ENCODE data around the gene ITGA4. TPM values are rescaled to one million over a fixed set of nuclear protein-coding genes. Genes with fewer than 3 reads are reported as not detected.

ITGA4 gene
- total and polyA plus RNA-seq, 9 of the 15 experiments (the other 6 are each of a cell fraction or from before 2014, with no cell fraction given): 0.06 to 0.81 (median 0.27) TPM

GRCh38 chr2:181426672-181427071 is 30.5 kb upstream of the ITGA4 start:
- Histone ChIP-seq H3K36me3 (ENCODE audit: control insufficient read depth, insufficient read depth, low read length) (no peaks in the 10 kb centered on the region), H3K4me1 (replicated peaks in 1 of 2; ENCODE audit: control insufficient read depth in 2 of 2, insufficient read depth in 2 of 2, low read length in 2 of 2) (no peaks in the 10 kb centered on the region), H3K79me2 (ENCODE audit: control insufficient read depth, insufficient read depth, low read length) (no peaks in the 10 kb centered on the region), H2AFZ (ENCODE audit: low read depth, low read length) (no peak overlapping the region), H3K9ac (ENCODE audit: insufficient read depth in 1 of 2, low read depth in 2 of 2, low read length in 2 of 2) (no peak overlapping the region), H3K4me2 (ENCODE audit: insufficient read depth, low read length) (no peak overlapping the region), H3K4me3 (no peak overlapping the region), H3K9me1 (ENCODE audit: control insufficient read depth, insufficient read depth, low read length) (no peaks in the 10 kb centered on the region), H4K20me1 (replicated peaks; ENCODE audit: control insufficient read depth, insufficient read depth, low read length) (no peaks in the 10 kb centered on the region), H3K9me3 (replicated peaks; ENCODE audit: control insufficient read depth, insufficient read depth, low read depth, low read length) (no peaks in the 10 kb centered on the region), H3K27ac (ENCODE audit: extremely low read depth, low read depth, low read length) (no peak overlapping the region), H3K27me3 (ENCODE audit: control insufficient read depth in 2 of 2, insufficient read depth in 2 of 2, low read length in 2 of 2) (no peaks in the 10 kb centered on the region)
- intact Hi-C loops (cut with micrococcal nuclease): no loop called here
- in situ Hi-C loops (cut with MboI): no loop called here
- ChIA-PET CTCF (ENCODE audit: low intra/inter-chr PET ratio) (no interaction called here), POLR2A (no interaction called here)
- TF ChIP-seq BDP1 (IDR thresholded peaks at IDR 0.05; ENCODE audit: insufficient read depth, insufficient read length) (no peak), SRSF9 (IDR thresholded peaks at IDR 0.05; ENCODE audit: borderline replicate concordance, low read depth, low read length) (no peak), SIRT6 (IDR thresholded peaks at IDR 0.05; ENCODE audit: low read depth, low read length) (no peak), NR2F6 (CRISPR knock-in tag; IDR thresholded peaks at IDR 0.05) (no peak)
- BruUV-seq (replicated peaks): no TSS peak
- FAIRE-seq (no peak), ATAC-seq (no peak), DNase-seq (ENCODE audit: extremely low read depth in 1 of 4, low spot score in 3 of 4) (no peak)
- 2% methylated on average over 2 of the region's 2 CpGs for WGBS (ENCODE audit: insufficient coverage, low coverage, missing lambda C conversion rate)

GRCh38 chr2:181430406-181431118 is 26.6 kb upstream of the ITGA4 start:
- Histone ChIP-seq H3K27ac (ENCODE audit: extremely low read depth, low read depth, low read length) (no peak overlapping the region), H3K27me3 (ENCODE audit: control insufficient read depth in 2 of 2, insufficient read depth in 2 of 2, low read length in 2 of 2) (no peaks in the 10 kb centered on the region), H3K36me3 (ENCODE audit: control insufficient read depth, insufficient read depth, low read length) (no peaks in the 10 kb centered on the region), H3K4me3 (no peak overlapping the region), H3K4me2 (ENCODE audit: insufficient read depth, low read length) (no peak overlapping the region), H2AFZ (ENCODE audit: low read depth, low read length) (no peak overlapping the region), H3K9ac (ENCODE audit: insufficient read depth in 1 of 2, low read depth in 2 of 2, low read length in 2 of 2) (no peak overlapping the region), H3K79me2 (ENCODE audit: control insufficient read depth, insufficient read depth, low read length) (no peaks in the 10 kb centered on the region), H3K4me1 (replicated peaks in 1 of 2; ENCODE audit: control insufficient read depth in 2 of 2, insufficient read depth in 2 of 2, low read length in 2 of 2) (no peaks in the 10 kb centered on the region), H3K9me3 (replicated peaks; ENCODE audit: control insufficient read depth, insufficient read depth, low read depth, low read length) (no peaks in the 10 kb centered on the region), H4K20me1 (replicated peaks; ENCODE audit: control insufficient read depth, insufficient read depth, low read length) (no peaks in the 10 kb centered on the region), H3K9me1 (ENCODE audit: control insufficient read depth, insufficient read depth, low read length) (no peaks in the 10 kb centered on the region)
- ChIA-PET CTCF (ENCODE audit: low intra/inter-chr PET ratio) (no interaction called here), POLR2A (no interaction called here)
- no TSS peak for BruUV-seq (replicated peaks)
- intact Hi-C loops (cut with micrococcal nuclease): no loop called here
- DNase-seq (ENCODE audit: extremely low read depth in 1 of 4, low spot score in 3 of 4) (peak in 1 of 4 experiments; percentile 3), ATAC-seq (no peak), FAIRE-seq (no peak)
- in situ Hi-C loops (cut with MboI): no loop called here
- WGBS (ENCODE audit: insufficient coverage, low coverage, missing lambda C conversion rate): 0% methylated on average over 3 of the region's 3 CpGs
- TF ChIP-seq ZNF57 (CRISPR knock-in tag; IDR thresholded peaks at IDR 0.05): 0 out of 2 replicates have a peak, but pooled peaks have one; percentile 42
- peak in 2 of 3 experiments; percentile 18 to 20; a peak in 1 of 6 replicates for TF ChIP-seq CTCF (IDR thresholded peaks at IDR 0.05 in 2 of 3, conservative IDR thresholded peaks at IDR 0.05 in 1 of 3; ENCODE audit: insufficient read depth in 2 of 3, low read depth in 1 of 3, low read length in 3 of 3)
- peak; percentile 42; the same call in 1 of the 2 replicates for TF ChIP-seq DMBX1 (CRISPR knock-in tag; IDR thresholded peaks at IDR 0.05; ENCODE audit: borderline replicate concordance)
- no peak for TF ChIP-seq EWSR1 (IDR thresholded peaks at IDR 0.05; ENCODE audit: borderline replicate concordance, low read depth, partially characterized antibody)
- peak; percentile 97 for TF ChIP-seq ZNF311 (CRISPR knock-in tag; IDR thresholded peaks at IDR 0.05)
- TF ChIP-seq ZNF512 (tag; IDR thresholded peaks at IDR 0.05): no peak
- TF ChIP-seq ZBTB17 (CRISPR knock-in tag; IDR thresholded peaks at IDR 0.05): peak; percentile 94
- peak in 1 of 2 experiments; percentile 60; a peak in 2 of 4 replicates for TF ChIP-seq MAZ (CRISPR knock-in tag; conservative IDR thresholded peaks at IDR 0.05 in 1 of 2, IDR thresholded peaks at IDR 0.05 in 1 of 2)

Data from K562 (cell line).